Measurements from ENCODE around the gene NBEA.

GRCh38 chr13:35292329-35292728 lies 350.3 kb downstream of the NBEA start:
- no peak for TF ChIP-seq CTCF (IDR thresholded peaks at IDR 0.05)
- no peak for TF ChIP-seq POLR2AphosphoS5 (IDR thresholded peaks at IDR 0.05; ENCODE audit: low read depth, low read length)
- no peak for TF ChIP-seq REST (IDR thresholded peaks at IDR 0.05; ENCODE audit: insufficient read depth in 1 of 2, low read depth in 2 of 2, low read length in 1 of 2)
- no peak for TF ChIP-seq SIN3A (IDR thresholded peaks at IDR 0.05; ENCODE audit: borderline replicate concordance, insufficient read depth, low read depth, low read length)
